HK-2 (cell line): Measurements from ENCODE around the gene RTTN.
"Not testable (repeated sequence)": the region's sequence is repeated elsewhere in the genome, so short reads cannot be mapped to it uniquely, and the experiment has no call there.

Experiments used
- DNase-seq: peaks from one replicate; pipeline ENCODE4 v3.0.0-alpha.2; 2018; ENCODE audit not compliant: unreplicated experiment

The RTTN gene

GRCh38 chr18:70149616-70150301 is 55.7 kb downstream of the RTTN start:
- DNase-seq, result no peak

- no peak for DNase-seq
These were observed 56.3 kb downstream of the RTTN start for GRCh38 chr18:70149156-70149555.

- no peak for DNase-seq
These were observed 57.2 kb downstream of the RTTN start for GRCh38 chr18:70148039-70148938.

- DNase-seq, result no peak
These were observed 59.3 kb downstream of the RTTN start for GRCh38 chr18:70146174-70146573.

- no peak for DNase-seq
These were observed 63.5 kb downstream of the RTTN start for GRCh38 chr18:70142001-70142400.

GRCh38 chr18:70139138-70139537 is 66.3 kb downstream of the RTTN start:
- no peak for DNase-seq

- no peak for DNase-seq
These were observed 69.9 kb downstream of the RTTN start for GRCh38 chr18:70135604-70136003.

GRCh38 chr18:70132999-70133398 is 72.5 kb downstream of the RTTN start:
- DNase-seq, result no peak

- no peak for DNase-seq
These were observed 77.2 kb downstream of the RTTN start for GRCh38 chr18:70128271-70128670.

- no peak for DNase-seq
These were observed 78.1 kb downstream of the RTTN start for GRCh38 chr18:70127359-70127758.

- DNase-seq, result no peak
These were observed 78.7 kb downstream of the RTTN start for GRCh38 chr18:70126832-70127231.

- DNase-seq, result no peak
These were observed 81.3 kb downstream of the RTTN start for GRCh38 chr18:70124139-70124538.

GRCh38 chr18:70121842-70122241 is 83.6 kb downstream of the RTTN start:
- DNase-seq, result no peak

- DNase-seq, result no peak
These were observed 88.5 kb downstream of the RTTN start for GRCh38 chr18:70116949-70117348.

GRCh38 chr18:70113511-70113910 is 92.0 kb downstream of the RTTN start:
- no peak for DNase-seq

GRCh38 chr18:70110678-70111077 is 94.8 kb downstream of the RTTN start:
- no peak for DNase-seq

- no peak for DNase-seq
These were observed 98.4 kb downstream of the RTTN start for GRCh38 chr18:70107091-70107490.

GRCh38 chr18:70102854-70103253 is 102.6 kb downstream of the RTTN start:
- DNase-seq, result not testable (repeated sequence)

GRCh38 chr18:70089858-70090257 is 115.6 kb downstream of the RTTN start:
- DNase-seq, result no peak

- no peak for DNase-seq
These were observed 119.4 kb downstream of the RTTN start for GRCh38 chr18:70086085-70086484.

GRCh38 chr18:70085641-70086040 is 119.8 kb downstream of the RTTN start:
- no peak for DNase-seq

GRCh38 chr18:70082430-70082829 is 123.1 kb downstream of the RTTN start:
- no peak for DNase-seq

- no peak for DNase-seq
These were observed 127.4 kb downstream of the RTTN start for GRCh38 chr18:70078106-70078505.
